Pancreas (tissue), 10 donors: ENCODE results near the gene RAPGEF5. TPM values are rescaled to one million over a fixed set of nuclear protein-coding genes. Genes with fewer than 3 reads are reported as not detected.

Source experiments
- ATAC-seq, 4 donors: fragments of 200-7000 bp; cut with Tn5 transposase; one replicate each; pipeline versions ENCODE4 v1.8.0 to v1.9.1; 2020; ENCODE audit warnings: mild to moderate bottlenecking in 4 of 4, moderate library complexity in 4 of 4
- DNase-seq, 6 donors: peaks; one replicate each; pipeline ENCODE4 v3.0.0-alpha.2; 2020
- FAIRE-seq: peaks from 2 replicates; lab custom pipeline; 2012; peaks lifted over from hg19 to GRCh38; lab: Jason Lieb, UNC
- H3K27ac ChIP-seq, 4 donors: fragments of 200-600 bp; sonication (generic); 1 replicate in 3 of 4; 2 replicates in 1 of 4; pipeline versions ENCODE4 v1.5.0 to v1.8.0; 2020
- H3K27me3 ChIP-seq, 4 donors: fragments of 200-600 bp; one replicate each; pipeline ENCODE4 v1.8.0; 2021
- H3K36me3 ChIP-seq, 3 donors: fragments of 200-600 bp; sonication (generic) in 1 of 3; one replicate each; pipeline versions ENCODE4 v1.5.0 to v1.8.0; 2020 to 2021
- H3K4me1 ChIP-seq, 3 donors: fragments of 200-600 bp; one replicate each; pipeline ENCODE4 v1.8.0; 2021
- H3K4me3 ChIP-seq, 4 donors: fragments of 200-600 bp; sonication (generic) in 2 of 4; one replicate each; pipeline versions ENCODE4 v1.5.0 to v1.8.0; 2020 to 2021
- H3K9me3 ChIP-seq, 4 donors: fragments of 200-600 bp; one replicate each; pipeline ENCODE4 v1.8.0; 2021
- WGBS, 2 donors: extraction: QIAGEN DNeasy Blood & Tissue Kit; methylation state at CpG; one replicate each; pipeline ENCODE4 v1.1.7; 2013; 5-methylcytosine and 5-hydroxymethylcytosine counted together
- intact Hi-C, 3 donors: fragments of 100-400 bp; cut with DNase I; formaldehyde crosslinking; loops; one replicate each; pipeline versions ENCODE4 v1.11.1 to v1.14.2; 2022
- polyA plus RNA-seq, 2 donors: library from polyadenylated mRNA; stranded (reverse); fragments of 200-250 nt; gene quantifications; one replicate each; pipeline ENCODE4 v1.2.3, GENCODE V29; 2013
- total RNA-seq, 6 donors: library from RNA; stranded (reverse); fragmentation: NEBNext Ultra II Directional in 4 of 6; extraction: Animal tissue kit (Norgen Biotek cat#: 25700) in 4 of 6; gene quantifications; one replicate each; pipeline versions ENCODE4 v1.2.1 to v1.2.4, GENCODE V29; 2021 to 2023
- TF ChIP-seq, protein P1 (sequence below), 4 donors: fragments of 200-600 bp; sonication (generic) in 3 of 4; IDR thresholded peaks; one replicate each; pipeline versions ENCODE4 v1.5.0 to v1.8.0; 2021; ENCODE audit warnings: antibody characterized with exemption in 4 of 4
- donor health status: healthy with polysubstance abuse.
- donor health status: DM: no; HTN: no; CAD: no; lungs with moderate emphysema.
- donor health status: DM: no; HTN: no; CAD: no.
- donor health status: control.
- donor health status: control.
- donor health status: Bipolar disorder and iron deficiency.
- donor health status: DM: yes; HTN: yes; CAD: no.
- donor health status: DM: no; HTN: no; CAD: no.
- donor health status: DM: no; HTN: no; CAD: no.
- donor health status: DM: yes; HTN: yes; CAD: no.

RAPGEF5 gene
- total and polyA plus RNA-seq, 8 donors = 7.5 to 38.9 (median 29.1) TPM

GRCh38 chr7:22389892-22390291 is 32.9 kb upstream of the RAPGEF5 start:
- TF ChIP-seq, protein P1, sequence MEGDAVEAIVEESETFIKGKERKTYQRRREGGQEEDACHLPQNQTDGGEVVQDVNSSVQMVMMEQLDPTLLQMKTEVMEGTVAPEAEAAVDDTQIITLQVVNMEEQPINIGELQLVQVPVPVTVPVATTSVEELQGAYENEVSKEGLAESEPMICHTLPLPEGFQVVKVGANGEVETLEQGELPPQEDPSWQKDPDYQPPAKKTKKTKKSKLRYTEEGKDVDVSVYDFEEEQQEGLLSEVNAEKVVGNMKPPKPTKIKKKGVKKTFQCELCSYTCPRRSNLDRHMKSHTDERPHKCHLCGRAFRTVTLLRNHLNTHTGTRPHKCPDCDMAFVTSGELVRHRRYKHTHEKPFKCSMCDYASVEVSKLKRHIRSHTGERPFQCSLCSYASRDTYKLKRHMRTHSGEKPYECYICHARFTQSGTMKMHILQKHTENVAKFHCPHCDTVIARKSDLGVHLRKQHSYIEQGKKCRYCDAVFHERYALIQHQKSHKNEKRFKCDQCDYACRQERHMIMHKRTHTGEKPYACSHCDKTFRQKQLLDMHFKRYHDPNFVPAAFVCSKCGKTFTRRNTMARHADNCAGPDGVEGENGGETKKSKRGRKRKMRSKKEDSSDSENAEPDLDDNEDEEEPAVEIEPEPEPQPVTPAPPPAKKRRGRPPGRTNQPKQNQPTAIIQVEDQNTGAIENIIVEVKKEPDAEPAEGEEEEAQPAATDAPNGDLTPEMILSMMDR (IDR thresholded peaks at IDR 0.05) = no peak
- intact Hi-C loops = no loop called here
- Histone ChIP-seq H3K36me3 (no peaks in the 10 kb centered on the region), H3K4me1 (no peaks in the 10 kb centered on the region), H3K27ac (no peak overlapping the region), H3K4me3 (no peak overlapping the region), H3K9me3 (no peaks in the 10 kb centered on the region), H3K27me3 (no peaks in the 10 kb centered on the region)
- DNase-seq (no peak), ATAC-seq (no peak), FAIRE-seq (no peak)
- 85 to 87% methylated on average over 2 of the region's 2 CpGs for WGBS, 2 donors

GRCh38 chr7:22387583-22387982 is 30.6 kb upstream of the RAPGEF5 start:
- intact Hi-C loops = no loop called here
- no peaks in the 10 kb centered on the region for H3K4me1 ChIP-seq
- FAIRE-seq (no peak), ATAC-seq (no peak), DNase-seq (no peak)
- TF ChIP-seq, protein P1 (IDR thresholded peaks at IDR 0.05) = no peak
- H3K27ac ChIP-seq = no peak overlapping the region
- H3K27me3 ChIP-seq = no peaks in the 10 kb centered on the region
- no peaks in the 10 kb centered on the region for H3K36me3 ChIP-seq
- 67 to 78% methylated on average over 4 of the region's 4 CpGs for WGBS, 2 donors
- no peak overlapping the region for H3K4me3 ChIP-seq
- H3K9me3 ChIP-seq = no peaks in the 10 kb centered on the region

- Histone ChIP-seq H3K9me3 (no peaks in the 10 kb centered on the region), H3K36me3 (no peaks in the 10 kb centered on the region), H3K4me1 (no peaks in the 10 kb centered on the region), H3K27ac (no peak overlapping the region), H3K4me3 (no peak overlapping the region), H3K27me3 (no peaks in the 10 kb centered on the region)
- TF ChIP-seq, protein P1 (IDR thresholded peaks at IDR 0.05) = no peak
- intact Hi-C loops = no loop called here
- DNase-seq (no peak), FAIRE-seq (no peak), ATAC-seq (no peak)
- 88 to 94% methylated on average over 1 of the region's 1 CpG for WGBS, 2 donors
Measured at GRCh38 chr7:22386865-22387264, 29.9 kb upstream of the RAPGEF5 start.

GRCh38 chr7:22386206-22386858 is 29.4 kb upstream of the RAPGEF5 start:
- WGBS, 2 donors = 89 to 94% methylated on average over 2 of the region's 2 CpGs

GRCh38 chr7:22385326-22385725 is 28.4 kb upstream of the RAPGEF5 start:
- ATAC-seq (no peak), DNase-seq (no peak), FAIRE-seq (no peak)
- no peaks in the 10 kb centered on the region for H3K4me1 ChIP-seq
- no peaks in the 10 kb centered on the region for H3K9me3 ChIP-seq
- WGBS, 2 donors = 83 to 96% methylated on average over 4 of the region's 4 CpGs
- no peaks in the 10 kb centered on the region for H3K27me3 ChIP-seq
- intact Hi-C loops = no loop called here
- H3K4me3 ChIP-seq = no peak overlapping the region
- no peaks in the 10 kb centered on the region for H3K36me3 ChIP-seq
- H3K27ac ChIP-seq = no peak overlapping the region
- TF ChIP-seq, protein P1 (IDR thresholded peaks at IDR 0.05) = no peak

More at GRCh38 chr7:22386206-22386858, 29.4 kb upstream of the RAPGEF5 start:
- no peaks in the 10 kb centered on the region for H3K9me3 ChIP-seq
- FAIRE-seq (no peak), ATAC-seq (no peak), DNase-seq (no peak)
- H3K4me3 ChIP-seq = no peak overlapping the region
- no peaks in the 10 kb centered on the region for H3K4me1 ChIP-seq
- H3K36me3 ChIP-seq = no peaks in the 10 kb centered on the region
- intact Hi-C loops = no loop called here
- no peaks in the 10 kb centered on the region for H3K27me3 ChIP-seq
- TF ChIP-seq, protein P1 (IDR thresholded peaks at IDR 0.05) = no peak
- no peak overlapping the region for H3K27ac ChIP-seq
